SU-DHL-6 (cell line): ENCODE data around the gene ACE.

Experiments used
- EZH2phosphoT487 ChIP-seq: fragments of 200-600 bp; sonication (generic), shearing (Covaris generic); conservative IDR thresholded peaks from 2 replicates; pipeline ENCODE4 v1.6.1; 2018; ENCODE audit warnings: mild to moderate bottlenecking, antibody characterized with exemption, low read length, moderate library complexity, mixed read lengths
- TF ChIP-seq, protein P1 (sequence below): fragments of 200-600 bp; sonication (generic); IDR thresholded peaks from one replicate; pipeline ENCODE4 v1.5.1; 2017; ENCODE audit warnings: antibody characterized with exemption, mild to moderate bottlenecking, low read length, moderate library complexity; ENCODE audit not compliant: insufficient read depth, poor library complexity, severe bottlenecking

- TF ChIP-seq EZH2phosphoT487: no peak
- TF ChIP-seq, protein P1, sequence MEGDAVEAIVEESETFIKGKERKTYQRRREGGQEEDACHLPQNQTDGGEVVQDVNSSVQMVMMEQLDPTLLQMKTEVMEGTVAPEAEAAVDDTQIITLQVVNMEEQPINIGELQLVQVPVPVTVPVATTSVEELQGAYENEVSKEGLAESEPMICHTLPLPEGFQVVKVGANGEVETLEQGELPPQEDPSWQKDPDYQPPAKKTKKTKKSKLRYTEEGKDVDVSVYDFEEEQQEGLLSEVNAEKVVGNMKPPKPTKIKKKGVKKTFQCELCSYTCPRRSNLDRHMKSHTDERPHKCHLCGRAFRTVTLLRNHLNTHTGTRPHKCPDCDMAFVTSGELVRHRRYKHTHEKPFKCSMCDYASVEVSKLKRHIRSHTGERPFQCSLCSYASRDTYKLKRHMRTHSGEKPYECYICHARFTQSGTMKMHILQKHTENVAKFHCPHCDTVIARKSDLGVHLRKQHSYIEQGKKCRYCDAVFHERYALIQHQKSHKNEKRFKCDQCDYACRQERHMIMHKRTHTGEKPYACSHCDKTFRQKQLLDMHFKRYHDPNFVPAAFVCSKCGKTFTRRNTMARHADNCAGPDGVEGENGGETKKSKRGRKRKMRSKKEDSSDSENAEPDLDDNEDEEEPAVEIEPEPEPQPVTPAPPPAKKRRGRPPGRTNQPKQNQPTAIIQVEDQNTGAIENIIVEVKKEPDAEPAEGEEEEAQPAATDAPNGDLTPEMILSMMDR: no peak
Observed at GRCh38 chr17:63533433-63534077, 56.7 kb downstream of the ACE start.
